Stimulated activated CD8-positive, alpha-beta memory T cell treated with anti-CD3 and anti-CD28 coated beads, Interleukin-15, amount 100 ng/mL, for 48 hours (primary cell): ENCODE results near the gene SPDYE5.
"Not testable (repeated sequence)": the region's sequence is repeated elsewhere in the genome, so short reads cannot be mapped to it uniquely, and the experiment has no call there.

Experiments
- DNase-seq, 2 donors: peaks; one replicate each; pipeline ENCODE4 v3.0.0-alpha.2; 2020; ENCODE audit warnings: low read depth in 2 of 2

The SPDYE5 gene

GRCh38 chr7:75492020-75492419 is at the start of gene SPDYE5:
SPDYE5 (plus strand) TSS chr7:75492320; CDS start chr7:75494048, 1,728 bp downstream.
- DNase-seq = not testable (repeated sequence)

GRCh38 chr7:75442465-75443111 is 49.5 kb upstream of the SPDYE5 start:
- DNase-seq = not testable (repeated sequence)

- DNase-seq = not testable (repeated sequence)
These were observed 42.2 kb upstream of the SPDYE5 start for GRCh38 chr7:75449946-75450345.

- not testable (repeated sequence) for DNase-seq
These were observed 39.6 kb upstream of the SPDYE5 start for GRCh38 chr7:75452494-75452955.

GRCh38 chr7:75456403-75456802 is 35.7 kb upstream of the SPDYE5 start:
- not testable (repeated sequence) for DNase-seq

GRCh38 chr7:75458034-75458433 is 34.1 kb upstream of the SPDYE5 start:
- DNase-seq = not testable (repeated sequence)

- not testable (repeated sequence) for DNase-seq
These were observed 31.6 kb upstream of the SPDYE5 start for GRCh38 chr7:75460541-75460940.

GRCh38 chr7:75470166-75470565 is 22.0 kb upstream of the SPDYE5 start:
- not testable (repeated sequence) for DNase-seq

- not testable (repeated sequence) for DNase-seq
These were observed 14.7 kb upstream of the SPDYE5 start for GRCh38 chr7:75477457-75477856.

GRCh38 chr7:75480313-75480712 is 11.8 kb upstream of the SPDYE5 start:
- not testable (repeated sequence) for DNase-seq

- DNase-seq = not testable (repeated sequence)
These were observed 6.7 kb upstream of the SPDYE5 start for GRCh38 chr7:75485355-75485978.

GRCh38 chr7:75485979-75486643 is 6.0 kb upstream of the SPDYE5 start, which contains the start of gene POM121C:
POM121C (minus strand) TSS chr7:75486299; CDS start chr7:75441496, 44,803 bp downstream.
- DNase-seq = peak; percentile 87 to 89

GRCh38 chr7:75509033-75509432 is 16.9 kb downstream of the SPDYE5 start:
- not testable (repeated sequence) for DNase-seq

GRCh38 chr7:75518842-75519241 is 26.7 kb downstream of the SPDYE5 start:
- DNase-seq = not testable (repeated sequence)

GRCh38 chr7:75521727-75522126 is 29.6 kb downstream of the SPDYE5 start:
- not testable (repeated sequence) for DNase-seq

- DNase-seq = not testable (repeated sequence)
These were observed 35.2 kb downstream of the SPDYE5 start for GRCh38 chr7:75527224-75527722.

GRCh38 chr7:75531359-75531821 is 39.3 kb downstream of the SPDYE5 start:
- DNase-seq = no peak

GRCh38 chr7:75532639-75533038 is 40.5 kb downstream of the SPDYE5 start:
- no peak for DNase-seq

GRCh38 chr7:75533926-75534325 is 41.8 kb downstream of the SPDYE5 start:
- DNase-seq = no peak

GRCh38 chr7:75534727-75535307 is 42.7 kb downstream of the SPDYE5 start:
- no peak for DNase-seq

- no peak for DNase-seq
These were observed 44.4 kb downstream of the SPDYE5 start for GRCh38 chr7:75536491-75536890.
